Mesenchymal stem cell (in vitro differentiated cells and primary cell): ENCODE data around the gene NDUFS7.

ENCODE experiments used
- DNase-seq: peaks from one replicate; pipeline ENCODE4 v3.0.0-alpha.2; 2013
- H2AFZ ChIP-seq: one replicate; pipeline ENCODE4 v1.6.1; 2013; ENCODE audit warnings: low read depth, mild to moderate bottlenecking, control low read depth, inconsistent platforms, low read length, moderate library complexity
- H2AK5ac ChIP-seq: 2 replicates; pipeline ENCODE4 v1.6.1; 2013; ENCODE audit warnings: low read length, moderate library complexity, mild to moderate bottlenecking, inconsistent platforms; ENCODE audit not compliant: severe bottlenecking
- H2BK120ac ChIP-seq: one replicate; pipeline ENCODE4 v1.6.1; 2013; ENCODE audit warnings: low read depth, mild to moderate bottlenecking, inconsistent platforms, low read length, moderate library complexity
- H2BK12ac ChIP-seq, 2 experiments: one replicate each; pipeline ENCODE4 v1.6.1; 2013; ENCODE audit warnings: inconsistent platforms in 2 of 2, low read length in 2 of 2, mild to moderate bottlenecking in 2 of 2, moderate library complexity in 2 of 2, control low read depth in 1 of 2
- H2BK15ac ChIP-seq: one replicate; pipeline ENCODE4 v1.6.1; 2013; ENCODE audit warnings: mild to moderate bottlenecking, low read depth, inconsistent platforms; ENCODE audit not compliant: poor library complexity, severe bottlenecking
- H2BK5ac ChIP-seq: 2 replicates; pipeline ENCODE4 v1.6.1; 2013; ENCODE audit warnings: low read depth, mild to moderate bottlenecking, low read length, control low read depth, inconsistent platforms; ENCODE audit not compliant: poor library complexity, severe bottlenecking
- H3K14ac ChIP-seq, 2 experiments: one replicate each; pipeline ENCODE4 v1.6.1; 2013; ENCODE audit warnings: inconsistent platforms in 2 of 2, low read length in 2 of 2, control low read depth in 1 of 2, mild to moderate bottlenecking in 1 of 2, moderate library complexity in 1 of 2
- H3K18ac ChIP-seq, 2 experiments: one replicate each; pipeline ENCODE4 v1.6.1; 2013; ENCODE audit warnings: inconsistent platforms in 2 of 2, low read length in 2 of 2, control low read depth in 1 of 2, low read depth in 1 of 2, mild to moderate bottlenecking in 1 of 2
- H3K23ac ChIP-seq, 2 experiments: one replicate each; pipeline ENCODE4 v1.6.1; 2013; ENCODE audit warnings: inconsistent platforms in 2 of 2, low read length in 2 of 2, mild to moderate bottlenecking in 2 of 2, moderate library complexity in 2 of 2, control low read depth in 1 of 2
- H3K27ac ChIP-seq: 2 replicates; pipeline ENCODE4 v1.5.1; 2013; ENCODE audit warnings: mild to moderate bottlenecking, moderate library complexity, low read length, control low read depth, inconsistent platforms; ENCODE audit not compliant: poor library complexity, severe bottlenecking
- H3K27me3 ChIP-seq, 2 experiments: 2 replicates each; pipeline versions ENCODE4 v1.6.1 to v1.7.0; 2013; ENCODE audit warnings: low read length in 2 of 2, mild to moderate bottlenecking in 2 of 2, moderate library complexity in 2 of 2, control low read depth in 1 of 2, inconsistent platforms in 1 of 2; ENCODE audit not compliant: control insufficient read depth in 1 of 2, insufficient read depth in 1 of 2
- H3K36me3 ChIP-seq, 2 experiments: 2 replicates each; pipeline versions ENCODE4 v1.6.1 to v1.7.0; 2013; ENCODE audit warnings: low read length in 2 of 2, control low read depth in 1 of 2, inconsistent platforms in 1 of 2, low read depth in 1 of 2, mild to moderate bottlenecking in 1 of 2; ENCODE audit not compliant: insufficient read depth in 2 of 2, control insufficient read depth in 1 of 2
- H3K4ac ChIP-seq, 2 experiments: one replicate each; pipeline ENCODE4 v1.6.1; 2013; ENCODE audit warnings: inconsistent platforms in 2 of 2, low read length in 2 of 2, mild to moderate bottlenecking in 2 of 2, moderate library complexity in 2 of 2, control low read depth in 1 of 2, low read depth in 1 of 2
- H3K4me1 ChIP-seq: 2 replicates; pipeline ENCODE4 v1.6.1; 2013; ENCODE audit warnings: low read depth, low read length, control low read depth; ENCODE audit not compliant: control insufficient read depth, insufficient read depth
- H3K4me2 ChIP-seq: 2 replicates; pipeline ENCODE4 v1.6.1; 2013; ENCODE audit warnings: low read length, mild to moderate bottlenecking, inconsistent platforms; ENCODE audit not compliant: poor library complexity, severe bottlenecking
- H3K4me3 ChIP-seq, 2 experiments: 2 replicates each; pipeline versions ENCODE4 v1.5.1 to v1.7.0; 2013; ENCODE audit warnings: low read length in 2 of 2, mild to moderate bottlenecking in 2 of 2, control low read depth in 1 of 2, low read depth in 1 of 2; ENCODE audit not compliant: insufficient read depth in 1 of 2
- H3K79me1 ChIP-seq: replicated peaks from 2 replicates; pipeline ENCODE4 v1.6.1; 2013; ENCODE audit warnings: mild to moderate bottlenecking, control low read depth, low read length, inconsistent platforms; ENCODE audit not compliant: poor library complexity, severe bottlenecking
- H3K9ac ChIP-seq: 2 replicates; pipeline ENCODE4 v1.7.0; 2013; ENCODE audit warnings: mild to moderate bottlenecking, low read length, moderate library complexity
- H3K9me3 ChIP-seq: 2 replicates; pipeline ENCODE4 v1.7.0; 2013; ENCODE audit warnings: mild to moderate bottlenecking, low read length; ENCODE audit not compliant: control insufficient read depth
- H4K8ac ChIP-seq: one replicate; pipeline ENCODE4 v1.6.1; 2013; ENCODE audit warnings: inconsistent platforms, mild to moderate bottlenecking, low read length, moderate library complexity
- H4K91ac ChIP-seq: one replicate; pipeline ENCODE4 v1.6.1; 2013; ENCODE audit warnings: mild to moderate bottlenecking, low read length, inconsistent platforms
- WGBS: methylation state at CpG from one replicate; pipeline ENCODE4 v1.1.7; 2013; ENCODE audit warnings: mixed read lengths; 5-methylcytosine and 5-hydroxymethylcytosine counted together

NDUFS7 gene

DNA sequence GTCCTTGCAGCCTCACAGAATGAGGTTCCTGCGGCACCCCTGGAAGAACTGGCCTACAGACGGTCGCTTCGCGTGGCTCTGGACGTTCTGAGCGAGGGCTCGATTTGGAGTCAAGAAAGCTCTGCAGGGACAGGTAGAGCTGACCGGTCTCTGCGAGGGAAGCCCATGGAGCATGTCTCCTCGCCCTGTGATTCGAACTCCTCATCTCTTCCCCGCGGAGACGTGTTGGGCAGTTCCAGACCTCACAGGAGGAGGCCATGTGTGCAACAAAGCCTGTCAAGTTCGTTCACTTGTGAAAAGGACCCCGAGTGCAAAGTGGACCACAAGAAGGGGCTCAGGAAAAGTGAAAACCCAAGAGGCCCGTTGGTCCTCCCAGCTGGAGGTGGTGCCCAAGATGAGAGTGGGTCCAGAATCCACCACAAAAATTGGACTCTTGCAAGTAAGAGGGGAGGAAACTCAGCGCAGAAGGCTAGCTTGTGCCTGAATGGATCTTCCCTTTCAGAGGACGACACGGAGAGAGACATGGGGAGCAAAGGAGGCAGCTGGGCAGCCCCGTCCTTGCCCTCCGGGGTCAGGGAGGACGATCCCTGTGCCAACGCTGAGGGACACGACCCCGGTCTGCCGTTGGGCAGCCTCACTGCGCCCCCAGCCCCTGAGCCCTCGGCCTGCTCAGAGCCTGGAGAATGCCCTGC lies 23.4 kb upstream of the NDUFS7 start:
- H3K9me3 ChIP-seq: no peaks in the 10 kb centered on the region
- H4K91ac ChIP-seq: no peak overlapping the region
- H3K18ac ChIP-seq: no peak overlapping the region
- H3K27ac ChIP-seq: peak overlapping the region; percentile 29
- H3K4me3 ChIP-seq: peak overlapping the region in 1 of 2 experiments; percentile 71
- no peak overlapping the region for H4K8ac ChIP-seq
- peaks cover 43 to 70% of the 10 kb centered on the region in 2 experiments for H3K36me3 ChIP-seq
- no peaks in the 10 kb centered on the region for H3K27me3 ChIP-seq
- H3K4me2 ChIP-seq: peak overlapping the region; percentile 56
- 93% methylated on average over 30 of the region's 30 CpGs for WGBS
- no peak overlapping the region for H3K4ac ChIP-seq
- no peak overlapping the region for H2BK15ac ChIP-seq
- H3K79me1 ChIP-seq: peaks cover 19% of the 10 kb centered on the region
- no peak overlapping the region for H3K14ac ChIP-seq
- peak overlapping the region; percentile 7 for H2AK5ac ChIP-seq
- peaks cover 32% of the 10 kb centered on the region for H3K4me1 ChIP-seq
- H2AFZ ChIP-seq: no peak overlapping the region
- DNase-seq: no peak
- H2BK120ac ChIP-seq: no peak overlapping the region
- H2BK12ac ChIP-seq: no peak overlapping the region
- no peak overlapping the region for H3K23ac ChIP-seq
- peak overlapping the region; percentile 81 for H3K9ac ChIP-seq
- no peak overlapping the region for H2BK5ac ChIP-seq

DNA sequence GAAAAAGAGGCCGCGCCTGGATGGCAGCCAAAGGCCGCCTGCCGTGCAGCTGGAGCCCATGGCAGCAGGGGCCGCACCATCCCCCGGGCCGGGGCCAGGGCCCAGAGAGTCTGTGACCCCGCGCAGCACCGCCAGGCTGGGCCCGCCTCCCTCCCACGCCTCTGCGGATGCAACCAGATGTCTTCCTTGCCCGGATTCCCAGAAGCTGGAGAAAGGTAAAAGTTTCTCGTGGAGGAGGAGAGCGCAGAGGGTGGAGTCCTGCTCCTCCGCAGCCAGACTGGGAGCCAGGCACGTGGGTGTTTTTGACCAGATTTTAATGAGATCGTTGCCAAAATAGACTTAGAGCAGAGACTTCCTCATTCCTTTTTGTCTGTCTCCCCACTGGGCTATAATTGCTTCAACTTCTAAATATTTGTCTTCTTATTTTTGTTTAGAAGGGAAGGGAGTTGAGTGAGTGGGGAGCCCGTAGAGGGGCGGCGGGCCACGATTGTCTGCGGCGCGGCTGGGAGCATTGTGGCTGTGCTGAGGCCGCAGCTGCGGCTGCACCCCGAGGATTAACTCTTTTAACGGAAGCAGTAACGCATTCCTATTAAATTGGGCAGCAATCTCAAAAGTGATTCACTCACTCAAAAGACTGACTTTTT lies 22.8 kb upstream of the NDUFS7 start:
- no peak overlapping the region for H2AK5ac ChIP-seq
- no peaks in the 10 kb centered on the region for H3K27me3 ChIP-seq
- no peak overlapping the region for H2AFZ ChIP-seq
- no peak overlapping the region for H2BK5ac ChIP-seq
- no peak overlapping the region for H4K91ac ChIP-seq
- H3K14ac ChIP-seq: no peak overlapping the region
- no peak overlapping the region for H4K8ac ChIP-seq
- no peak overlapping the region for H3K18ac ChIP-seq
- WGBS: 90% methylated on average over 28 of the region's 31 CpGs
- peak overlapping the region; percentile 90 for H3K27ac ChIP-seq
- H3K4me2 ChIP-seq: peak overlapping the region; percentile 56
- H3K4ac ChIP-seq: no peak overlapping the region
- no peak overlapping the region for H3K23ac ChIP-seq
- H3K79me1 ChIP-seq: peaks cover 23% of the 10 kb centered on the region
- H3K4me1 ChIP-seq: peaks cover 27% of the 10 kb centered on the region
- H3K36me3 ChIP-seq: peaks cover 50 to 76% of the 10 kb centered on the region in 2 experiments
- no peak overlapping the region for H2BK15ac ChIP-seq
- no peak overlapping the region for H2BK12ac ChIP-seq
- no peak overlapping the region for H2BK120ac ChIP-seq
- H3K9me3 ChIP-seq: no peaks in the 10 kb centered on the region
- H3K4me3 ChIP-seq: peak overlapping the region in 1 of 2 experiments; percentile 71
- H3K9ac ChIP-seq: peak overlapping the region; percentile 81
- DNase-seq: no peak

DNA sequence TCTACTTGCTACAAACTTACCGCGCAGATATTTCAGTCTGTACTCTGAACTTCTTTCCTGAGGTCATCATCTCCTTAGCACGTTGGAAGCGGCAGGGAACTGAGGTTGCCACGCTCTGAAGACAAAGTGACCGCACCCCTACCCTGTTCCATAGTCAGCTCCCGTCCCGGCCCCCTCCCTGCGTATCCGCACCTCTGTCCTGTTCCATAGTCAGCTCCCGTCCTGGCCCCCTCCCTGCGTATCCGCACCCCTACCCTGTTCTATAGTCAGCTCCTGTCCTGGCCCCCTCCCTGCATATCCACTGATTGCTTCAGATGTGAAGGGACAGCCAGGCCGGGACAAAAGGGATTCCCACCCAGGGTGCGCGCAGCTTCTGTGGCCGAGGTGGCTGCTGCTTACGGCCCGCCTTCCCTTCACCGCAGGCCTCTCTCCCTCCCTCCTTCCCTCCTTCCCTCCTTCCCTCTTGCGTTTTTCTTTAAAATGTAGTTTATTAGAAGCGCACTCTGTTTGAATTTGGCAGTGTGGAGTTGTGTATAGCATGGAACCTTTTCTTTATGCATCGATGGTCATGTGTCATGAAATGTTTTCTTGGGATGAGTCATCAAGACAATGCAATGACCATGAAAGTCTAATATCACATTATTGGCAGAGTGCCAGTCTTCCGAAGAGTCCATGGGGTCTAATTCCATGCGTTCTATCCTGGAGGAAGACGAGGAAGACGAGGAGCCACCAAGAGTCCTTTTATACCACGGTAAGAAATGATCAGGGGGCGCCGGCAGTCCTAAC lies 21.9 kb upstream of the NDUFS7 start:
- 93% methylated on average over 26 of the region's 30 CpGs for WGBS

More for the DNA sequence above, 21.9 kb upstream of the NDUFS7 start:
- peaks cover 58 to 83% of the 10 kb centered on the region in 2 experiments for H3K36me3 ChIP-seq
- peaks cover 22% of the 10 kb centered on the region for H3K4me1 ChIP-seq
- no peaks in the 10 kb centered on the region for H3K9me3 ChIP-seq
- peak overlapping the region; percentile 81 for H3K9ac ChIP-seq
- H3K27me3 ChIP-seq: no peaks in the 10 kb centered on the region
- no peak overlapping the region for H2BK12ac ChIP-seq
- peak overlapping the region; percentile 58 for H2AK5ac ChIP-seq
- no peak overlapping the region for H2BK120ac ChIP-seq
- H3K27ac ChIP-seq: peak overlapping the region; percentile 90
- H3K4ac ChIP-seq: no peak overlapping the region
- H2AFZ ChIP-seq: no peak overlapping the region
- H3K4me2 ChIP-seq: peak overlapping the region; percentile 75
- H2BK5ac ChIP-seq: peak overlapping the region; percentile 51
- H4K8ac ChIP-seq: no peak overlapping the region
- H3K4me3 ChIP-seq: peak overlapping the region in 1 of 2 experiments; percentile 71
- DNase-seq: peak; percentile 32
- H3K79me1 ChIP-seq: peaks cover 32% of the 10 kb centered on the region
- H3K23ac ChIP-seq: peak overlapping the region in 1 of 2 experiments; percentile 48
- H2BK15ac ChIP-seq: no peak overlapping the region
- H3K18ac ChIP-seq: no peak overlapping the region
- no peak overlapping the region for H4K91ac ChIP-seq
- peak overlapping the region in 1 of 2 experiments; percentile 14 for H3K14ac ChIP-seq
